GM12891 (cell line): Measurements from ENCODE around the gene IGFBP3.

Experiments
- POLR2A ChIP-seq: IDR thresholded peaks from 2 replicates; pipeline ENCODE4 v1.6.1; 2011; ENCODE audit warnings: low read depth, low read length, control low read depth
- POLR2AphosphoS5 ChIP-seq: IDR thresholded peaks from 2 replicates; pipeline ENCODE4 v1.6.1; 2011; ENCODE audit warnings: low read depth, low read length, control low read depth

DNA sequence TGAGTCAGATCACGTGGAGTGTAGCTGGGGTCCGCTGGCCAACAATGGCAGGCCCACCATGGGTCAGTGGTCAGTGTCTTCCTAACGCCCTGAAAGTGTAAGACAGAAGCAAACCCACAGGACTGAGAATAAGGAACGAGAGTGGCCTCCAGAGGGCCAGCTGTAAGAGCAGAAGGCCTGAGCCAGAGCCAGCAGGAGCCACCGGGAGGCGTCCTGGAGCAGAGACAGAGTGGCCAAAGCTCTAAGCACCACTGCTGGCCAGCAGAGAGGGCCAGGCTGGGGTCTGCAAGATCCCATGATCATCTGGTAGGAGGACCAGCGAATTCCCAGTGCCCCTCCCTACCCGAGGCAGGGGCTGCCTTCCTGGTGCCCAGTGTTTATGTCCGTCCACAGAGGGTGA is 57.4 kb downstream of the IGFBP3 start:
- TF ChIP-seq POLR2A (no peak), POLR2AphosphoS5 (no peak)
